ENCODE results near the gene SHISA3.

Gene SHISA3

GRCh38 chr4:42366959-42367358, 30.3 kb upstream of the SHISA3 start (continued):
- TF ChIP-seq, protein P1, sequence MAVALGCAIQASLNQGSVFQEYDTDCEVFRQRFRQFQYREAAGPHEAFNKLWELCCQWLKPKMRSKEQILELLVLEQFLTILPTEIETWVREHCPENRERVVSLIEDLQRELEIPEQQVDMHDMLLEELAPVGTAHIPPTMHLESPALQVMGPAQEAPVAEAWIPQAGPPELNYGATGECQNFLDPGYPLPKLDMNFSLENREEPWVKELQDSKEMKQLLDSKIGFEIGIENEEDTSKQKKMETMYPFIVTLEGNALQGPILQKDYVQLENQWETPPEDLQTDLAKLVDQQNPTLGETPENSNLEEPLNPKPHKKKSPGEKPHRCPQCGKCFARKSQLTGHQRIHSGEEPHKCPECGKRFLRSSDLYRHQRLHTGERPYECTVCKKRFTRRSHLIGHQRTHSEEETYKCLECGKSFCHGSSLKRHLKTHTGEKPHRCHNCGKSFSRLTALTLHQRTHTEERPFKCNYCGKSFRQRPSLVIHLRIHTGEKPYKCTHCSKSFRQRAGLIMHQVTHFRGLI (tag by site-specific recombination; IDR thresholded peaks at IDR 0.05), result no peak
- no peak for TF ChIP-seq ZNF777 (tag by site-specific recombination; IDR thresholded peaks at IDR 0.05; ENCODE audit: borderline replicate concordance)
- no peak for TF ChIP-seq ZSCAN23 (tag by site-specific recombination; IDR thresholded peaks at IDR 0.05)
- no peak for TF ChIP-seq OSR2 (tag by site-specific recombination; IDR thresholded peaks at IDR 0.05)

GRCh38 chr4:42369489-42369888, 27.8 kb upstream of the SHISA3 start:
- CTCF ChIA-PET, result interaction anchor here (0.7 to 4.4 kb wide), 2 partner anchors 26 to 150 kb away, joined by 3 to 69 read pairs; no protein-coding TSS in a partner anchor
- POLR2A ChIA-PET, result no interaction called here
- no peaks in the 10 kb centered on the region for H3K9me3 ChIP-seq (ENCODE audit: control insufficient read depth, insufficient read depth, low read depth, low read length)
- no peaks in the 10 kb centered on the region for H3K4me1 ChIP-seq (ENCODE audit: control insufficient read depth, insufficient read depth, low read length)
- TF ChIP-seq, protein P2, sequence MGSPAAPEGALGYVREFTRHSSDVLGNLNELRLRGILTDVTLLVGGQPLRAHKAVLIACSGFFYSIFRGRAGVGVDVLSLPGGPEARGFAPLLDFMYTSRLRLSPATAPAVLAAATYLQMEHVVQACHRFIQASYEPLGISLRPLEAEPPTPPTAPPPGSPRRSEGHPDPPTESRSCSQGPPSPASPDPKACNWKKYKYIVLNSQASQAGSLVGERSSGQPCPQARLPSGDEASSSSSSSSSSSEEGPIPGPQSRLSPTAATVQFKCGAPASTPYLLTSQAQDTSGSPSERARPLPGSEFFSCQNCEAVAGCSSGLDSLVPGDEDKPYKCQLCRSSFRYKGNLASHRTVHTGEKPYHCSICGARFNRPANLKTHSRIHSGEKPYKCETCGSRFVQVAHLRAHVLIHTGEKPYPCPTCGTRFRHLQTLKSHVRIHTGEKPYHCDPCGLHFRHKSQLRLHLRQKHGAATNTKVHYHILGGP (tag by site-specific recombination; IDR thresholded peaks at IDR 0.05), result no peak
- no peak overlapping the region for H3K4me3 ChIP-seq (ENCODE audit: low read depth, low read length)
- H3K27ac ChIP-seq (ENCODE audit: extremely low read depth, low read depth, low read length), result no peak overlapping the region
- no peaks in the 10 kb centered on the region for H3K36me3 ChIP-seq (ENCODE audit: control insufficient read depth in 2 of 2, insufficient read depth in 1 of 2, low read length in 2 of 2)

DNA sequence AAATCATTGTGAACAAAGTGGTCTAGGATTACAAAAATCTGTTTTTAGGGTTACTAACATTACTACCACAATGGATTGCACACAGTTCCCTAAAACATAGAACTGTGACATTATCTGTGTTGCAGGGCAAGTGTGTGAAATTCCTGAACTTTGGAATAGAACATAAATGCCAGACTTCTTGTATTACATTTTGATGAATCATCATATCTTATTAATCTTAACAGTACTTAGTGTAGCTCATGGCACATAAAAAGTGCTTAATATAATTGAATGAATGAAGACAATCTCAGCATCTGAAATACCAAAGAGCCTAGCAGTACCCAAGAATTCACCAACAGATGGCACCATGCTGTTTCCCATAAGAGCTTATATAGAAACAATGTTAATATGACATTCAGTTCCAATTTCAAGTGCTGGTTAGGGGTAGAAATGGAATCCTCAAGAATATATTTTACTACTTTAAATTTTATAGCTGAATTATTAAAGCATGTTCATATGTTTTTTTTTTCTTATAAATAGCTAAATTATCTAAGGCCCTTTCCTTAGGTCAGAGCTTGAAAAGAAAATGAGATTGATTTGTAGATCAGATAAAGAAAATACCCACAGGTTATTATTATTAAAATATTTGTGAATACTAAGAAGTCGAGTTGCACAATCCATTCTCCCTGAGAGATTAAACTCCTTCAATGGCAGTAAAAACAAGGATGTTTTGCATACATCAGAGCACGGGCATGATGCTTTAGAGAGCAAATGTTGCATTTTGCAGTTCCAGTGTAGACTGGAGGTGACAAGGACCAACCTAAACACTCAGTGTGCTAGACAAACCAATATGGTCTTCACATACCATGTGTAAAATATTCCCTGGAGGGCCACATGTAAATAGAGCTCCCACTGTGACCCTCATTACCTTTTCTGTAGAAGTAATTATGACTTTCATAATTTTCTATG, 25.7 kb upstream of the SHISA3 start:
- no peak for TF ChIP-seq MYNN (tag by site-specific recombination; IDR thresholded peaks at IDR 0.05; ENCODE audit: borderline replicate concordance)
- no peak for TF ChIP-seq ZNF391 (tag by site-specific recombination; IDR thresholded peaks at IDR 0.05; ENCODE audit: borderline replicate concordance, low read depth)
- TF ChIP-seq ZNF776 (tag by site-specific recombination; IDR thresholded peaks at IDR 0.05; ENCODE audit: borderline replicate concordance), result no peak
- no peak for TF ChIP-seq ZNF341 (tag by site-specific recombination; IDR thresholded peaks at IDR 0.05; ENCODE audit: low read depth)
- TF ChIP-seq ZNF654 (tag by site-specific recombination; IDR thresholded peaks at IDR 0.05; ENCODE audit: low read depth), result peak; percentile 53
- TF ChIP-seq, protein P3, sequence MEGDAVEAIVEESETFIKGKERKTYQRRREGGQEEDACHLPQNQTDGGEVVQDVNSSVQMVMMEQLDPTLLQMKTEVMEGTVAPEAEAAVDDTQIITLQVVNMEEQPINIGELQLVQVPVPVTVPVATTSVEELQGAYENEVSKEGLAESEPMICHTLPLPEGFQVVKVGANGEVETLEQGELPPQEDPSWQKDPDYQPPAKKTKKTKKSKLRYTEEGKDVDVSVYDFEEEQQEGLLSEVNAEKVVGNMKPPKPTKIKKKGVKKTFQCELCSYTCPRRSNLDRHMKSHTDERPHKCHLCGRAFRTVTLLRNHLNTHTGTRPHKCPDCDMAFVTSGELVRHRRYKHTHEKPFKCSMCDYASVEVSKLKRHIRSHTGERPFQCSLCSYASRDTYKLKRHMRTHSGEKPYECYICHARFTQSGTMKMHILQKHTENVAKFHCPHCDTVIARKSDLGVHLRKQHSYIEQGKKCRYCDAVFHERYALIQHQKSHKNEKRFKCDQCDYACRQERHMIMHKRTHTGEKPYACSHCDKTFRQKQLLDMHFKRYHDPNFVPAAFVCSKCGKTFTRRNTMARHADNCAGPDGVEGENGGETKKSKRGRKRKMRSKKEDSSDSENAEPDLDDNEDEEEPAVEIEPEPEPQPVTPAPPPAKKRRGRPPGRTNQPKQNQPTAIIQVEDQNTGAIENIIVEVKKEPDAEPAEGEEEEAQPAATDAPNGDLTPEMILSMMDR (tag by site-specific recombination; IDR thresholded peaks at IDR 0.05), result 0 out of 2 replicates have a peak, but pooled peaks have one; percentile 22
- TF ChIP-seq ZNF660 (tag by site-specific recombination; IDR thresholded peaks at IDR 0.05), result 0 out of 2 replicates have a peak, but pooled peaks have one; percentile 43
- TF ChIP-seq ZNF24 (tag by site-specific recombination; IDR thresholded peaks at IDR 0.05), result no peak
- TF ChIP-seq ZNF211 (tag by site-specific recombination; IDR thresholded peaks at IDR 0.05; ENCODE audit: low read depth), result no peak
- no peak for TF ChIP-seq SCRT2 (tag by site-specific recombination; IDR thresholded peaks at IDR 0.05)
- H3K9me3 ChIP-seq (ENCODE audit: control insufficient read depth, insufficient read depth, low read depth, low read length), result no peaks in the 10 kb centered on the region
- no peak overlapping the region for H3K4me3 ChIP-seq (ENCODE audit: low read depth, low read length)
- H3K4me1 ChIP-seq (ENCODE audit: control insufficient read depth, insufficient read depth, low read length), result no peaks in the 10 kb centered on the region
- ChIA-PET POLR2A (interaction anchor here (0.6 kb wide), 1 partner anchor 324 kb away, joined by 3 read pairs; no protein-coding TSS in a partner anchor), CTCF (interaction anchor here (0.5 to 4.4 kb wide), 22 partner anchors 14 to 508 kb away, joined by 3 to 69 read pairs (median 3); no protein-coding TSS in a partner anchor)
- no peaks in the 10 kb centered on the region for H3K36me3 ChIP-seq (ENCODE audit: control insufficient read depth in 2 of 2, insufficient read depth in 1 of 2, low read length in 2 of 2)
- no peak overlapping the region for H3K27ac ChIP-seq (ENCODE audit: extremely low read depth, low read depth, low read length)
